Peyer's patch (tissue), 4 donors: Measurements from ENCODE around the gene RAD51B. TPM values are rescaled to one million over a fixed set of nuclear protein-coding genes. Genes with fewer than 3 reads are reported as not detected.

ENCODE experiments used
- DNase-seq, 3 donors: peaks; one replicate each; pipeline ENCODE4 v3.0.0-alpha.2; 2017 to 2019
- H3K27ac ChIP-seq, 4 donors: fragments of 200-600 bp; sonication (generic); one replicate each; pipeline ENCODE4 v1.5.1; 2016 to 2019
- H3K27me3 ChIP-seq, 2 donors: fragments of 200-600 bp; sonication (generic); one replicate each; pipeline ENCODE4 v1.5.1; 2019
- H3K36me3 ChIP-seq, 3 donors: fragments of 200-600 bp; sonication (generic); one replicate each; pipeline ENCODE4 v1.5.1; 2016 to 2019
- H3K4me1 ChIP-seq, 4 donors: fragments of 200-600 bp; sonication (generic); one replicate each; pipeline ENCODE4 v1.5.1; 2016 to 2019
- H3K4me3 ChIP-seq, 4 donors: fragments of 200-600 bp; sonication (generic); 1 replicate in 3 of 4; 2 replicates in 1 of 4; pipeline ENCODE4 v1.5.1; 2016 to 2019; ENCODE audit warnings: mild to moderate bottlenecking in 1 of 4
- H3K9me3 ChIP-seq, 4 donors: fragments of 200-600 bp; sonication (generic); one replicate each; pipeline ENCODE4 v1.5.1; 2016 to 2019; ENCODE audit warnings: mild to moderate bottlenecking in 1 of 4
- CTCF ChIP-seq, 6 experiments: fragments of 450-650 bp in 4 of 6; fragments of 200-600 bp in 2 of 6; sonication (generic) in 1 of 6; IDR thresholded peaks; one replicate each; pipeline ENCODE4 v1.5.1; 2017 to 2019; ENCODE audit warnings: antibody characterized with exemption in 6 of 6, mild to moderate bottlenecking in 3 of 6, moderate library complexity in 1 of 6
- POLR2A ChIP-seq, 2 donors: fragments of 450-650 bp; IDR thresholded peaks; one replicate each; pipeline ENCODE4 v1.5.1; 2017; ENCODE audit warnings: antibody characterized with exemption in 2 of 2, mild to moderate bottlenecking in 2 of 2, moderate library complexity in 2 of 2
- total RNA-seq, 4 donors: library from RNA; depleted of rRNA; stranded (reverse); fragments of >200 nt; gene quantifications; one replicate each; pipeline ENCODE4 v1.1.0, GENCODE V29; 2016

The RAD51B gene
- total RNA-seq, 4 donors from 2014 or later: 12.6 to 103 (median 33.1) TPM

GRCh38 chr14:68643673-68644072 is 824.1 kb downstream of the RAD51B start:
- no peak for TF ChIP-seq POLR2A (IDR thresholded peaks at IDR 0.05)
- no peak for TF ChIP-seq CTCF (IDR thresholded peaks at IDR 0.05)
- Histone ChIP-seq H3K4me1 (peaks cover 0 to 7% (median 0%) of the 10 kb centered on the region in 4 donors), H3K9me3 (no peaks in the 10 kb centered on the region), H3K27me3 (no peaks in the 10 kb centered on the region), H3K36me3 (no peaks in the 10 kb centered on the region), H3K27ac (no peak overlapping the region), H3K4me3 (no peak overlapping the region)
- DNase-seq: no peak

GRCh38 chr14:68644101-68644500 is 824.5 kb downstream of the RAD51B start:
- Histone ChIP-seq H3K27me3 (no peaks in the 10 kb centered on the region), H3K4me3 (no peak overlapping the region), H3K9me3 (no peaks in the 10 kb centered on the region), H3K4me1 (peaks cover 0 to 5% (median 0%) of the 10 kb centered on the region in 4 donors), H3K36me3 (no peaks in the 10 kb centered on the region), H3K27ac (no peak overlapping the region)
- no peak for TF ChIP-seq POLR2A (IDR thresholded peaks at IDR 0.05)
- no peak for DNase-seq

- Histone ChIP-seq H3K4me1 (no peaks in the 10 kb centered on the region), H3K4me3 (no peak overlapping the region), H3K9me3 (no peaks in the 10 kb centered on the region), H3K36me3 (no peaks in the 10 kb centered on the region), H3K27me3 (no peaks in the 10 kb centered on the region), H3K27ac (no peak overlapping the region)
- no peak for TF ChIP-seq CTCF (IDR thresholded peaks at IDR 0.05)
- no peak for TF ChIP-seq POLR2A (IDR thresholded peaks at IDR 0.05)
- no peak for DNase-seq
Observed at GRCh38 chr14:68645371-68645770, 825.8 kb downstream of the RAD51B start.

- Histone ChIP-seq H3K4me1 (peaks cover 0 to 4% (median 0%) of the 10 kb centered on the region in 4 donors), H3K27ac (peak overlapping the region in 2 of 4 donors; percentile 19 to 80)
- no peak for DNase-seq
Observed at GRCh38 chr14:68649476-68650189, 830.1 kb downstream of the RAD51B start.

GRCh38 chr14:68650404-68650994 is 830.9 kb downstream of the RAD51B start:
- H3K27ac ChIP-seq: peak overlapping the region in 1 of 4 donors; percentile 80
- no peak for DNase-seq

More at GRCh38 chr14:68649476-68650189, 830.1 kb downstream of the RAD51B start:
- H3K4me3 ChIP-seq: no peak overlapping the region
- no peak for TF ChIP-seq CTCF (IDR thresholded peaks at IDR 0.05)
- no peak for TF ChIP-seq POLR2A (IDR thresholded peaks at IDR 0.05)
- no peaks in the 10 kb centered on the region for H3K27me3 ChIP-seq
- no peaks in the 10 kb centered on the region for H3K36me3 ChIP-seq
- H3K9me3 ChIP-seq: no peaks in the 10 kb centered on the region

GRCh38 chr14:68651075-68651474 is 831.5 kb downstream of the RAD51B start:
- no peaks in the 10 kb centered on the region for H3K9me3 ChIP-seq
- no peaks in the 10 kb centered on the region for H3K27me3 ChIP-seq
- H3K36me3 ChIP-seq: no peaks in the 10 kb centered on the region
- no peak overlapping the region for H3K4me3 ChIP-seq
- no peak for DNase-seq
- H3K27ac ChIP-seq: peak overlapping the region in 2 of 4 donors; percentile 62 to 80
- H3K4me1 ChIP-seq: peaks cover 0 to 14% (median 0%) of the 10 kb centered on the region in 4 donors
- TF ChIP-seq CTCF (IDR thresholded peaks at IDR 0.05) (no peak), POLR2A (IDR thresholded peaks at IDR 0.05) (no peak)

More at GRCh38 chr14:68650404-68650994, 830.9 kb downstream of the RAD51B start:
- H3K4me3 ChIP-seq: no peak overlapping the region
- no peaks in the 10 kb centered on the region for H3K9me3 ChIP-seq
- H3K4me1 ChIP-seq: peaks cover 0 to 12% (median 0%) of the 10 kb centered on the region in 4 donors
- TF ChIP-seq POLR2A (IDR thresholded peaks at IDR 0.05): no peak
- H3K36me3 ChIP-seq: no peaks in the 10 kb centered on the region
- H3K27me3 ChIP-seq: no peaks in the 10 kb centered on the region
